Adrenal gland (tissue), 5 donors: Measurements from ENCODE around the gene IL1RAPL2.

Experiments used
- POLR2A ChIP-seq, 2 donors: fragments of 450-650 bp; IDR thresholded peaks; one replicate each; pipeline ENCODE4 v1.6.1; 2017; ENCODE audit warnings: antibody characterized with exemption in 2 of 2, mild to moderate bottlenecking in 2 of 2, moderate library complexity in 1 of 2
- TF ChIP-seq, protein P1 (sequence below), 6 experiments: fragments of 450-650 bp in 4 of 6; fragments of 200-600 bp in 2 of 6; sonication (generic) in 1 of 6; IDR thresholded peaks; 1 replicate in 5 of 6; 2 replicates in 1 of 6; pipeline versions ENCODE4 v1.5.1 to v1.8.0; 2016 to 2021; ENCODE audit warnings: antibody characterized with exemption in 6 of 6, mild to moderate bottlenecking in 2 of 6, moderate library complexity in 1 of 6
- donor health status: DM: no; HTN: no; CAD: no.

GRCh38 chrX:104669063-104669462, 103.1 kb downstream of the IL1RAPL2 start:
- TF ChIP-seq, protein P1, sequence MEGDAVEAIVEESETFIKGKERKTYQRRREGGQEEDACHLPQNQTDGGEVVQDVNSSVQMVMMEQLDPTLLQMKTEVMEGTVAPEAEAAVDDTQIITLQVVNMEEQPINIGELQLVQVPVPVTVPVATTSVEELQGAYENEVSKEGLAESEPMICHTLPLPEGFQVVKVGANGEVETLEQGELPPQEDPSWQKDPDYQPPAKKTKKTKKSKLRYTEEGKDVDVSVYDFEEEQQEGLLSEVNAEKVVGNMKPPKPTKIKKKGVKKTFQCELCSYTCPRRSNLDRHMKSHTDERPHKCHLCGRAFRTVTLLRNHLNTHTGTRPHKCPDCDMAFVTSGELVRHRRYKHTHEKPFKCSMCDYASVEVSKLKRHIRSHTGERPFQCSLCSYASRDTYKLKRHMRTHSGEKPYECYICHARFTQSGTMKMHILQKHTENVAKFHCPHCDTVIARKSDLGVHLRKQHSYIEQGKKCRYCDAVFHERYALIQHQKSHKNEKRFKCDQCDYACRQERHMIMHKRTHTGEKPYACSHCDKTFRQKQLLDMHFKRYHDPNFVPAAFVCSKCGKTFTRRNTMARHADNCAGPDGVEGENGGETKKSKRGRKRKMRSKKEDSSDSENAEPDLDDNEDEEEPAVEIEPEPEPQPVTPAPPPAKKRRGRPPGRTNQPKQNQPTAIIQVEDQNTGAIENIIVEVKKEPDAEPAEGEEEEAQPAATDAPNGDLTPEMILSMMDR (IDR thresholded peaks at IDR 0.05), result no peak
- no peak for TF ChIP-seq POLR2A (IDR thresholded peaks at IDR 0.05)
